Measurements from ENCODE around the gene CYP2E1.
"Not testable (repeated sequence)": the region's sequence is repeated elsewhere in the genome, so short reads cannot be mapped to it uniquely, and the experiment has no call there.

Gene CYP2E1

GRCh38 chr10:133526957-133527588 lies at the start of gene CYP2E1:
Gene CYP2E1 (plus strand): TSS chr10:133527363. CDS start chr10:133527396, 33 bp downstream.
- Mint-ChIP-seq H3K27me3 (peaks cover 67% of the 10 kb centered on the region), H3K9me3 (peaks cover 8% of the 10 kb centered on the region), H3K4me1 (peaks cover 21% of the 10 kb centered on the region), H3K27ac (ENCODE audit: low read depth) (no peak within 1 kb of the TSS), H3K4me3 (peak within 1 kb of the TSS; percentile 20), H3K36me3 (ENCODE audit: insufficient read depth) (peaks cover 3% of the 10 kb centered on the region)
- DNase-seq (ENCODE audit: low spot score in 2 of 2) (no peak), ATAC-seq (replicated peaks; ENCODE audit: extremely low read depth, poor library complexity, severe bottlenecking) (no peak)

- H3K4me1 Mint-ChIP-seq: peaks cover under 1% of the 10 kb centered on the region
- H3K4me3 Mint-ChIP-seq: no peak overlapping the region
- no peak for DNase-seq (ENCODE audit: low spot score in 2 of 2)
- H3K9me3 Mint-ChIP-seq: peaks cover 26% of the 10 kb centered on the region
- ATAC-seq (replicated peaks; ENCODE audit: extremely low read depth, poor library complexity, severe bottlenecking): no peak
- H3K27ac Mint-ChIP-seq (ENCODE audit: low read depth): no peak overlapping the region
- H3K27me3 Mint-ChIP-seq: peaks cover 4% of the 10 kb centered on the region
- peaks cover 2% of the 10 kb centered on the region for H3K36me3 Mint-ChIP-seq (ENCODE audit: insufficient read depth)
Measured at GRCh38 chr10:133481086-133481643, 46.0 kb upstream of the CYP2E1 start.

GRCh38 chr10:133481657-133482056 lies 45.5 kb upstream of the CYP2E1 start:
- H3K27ac Mint-ChIP-seq (ENCODE audit: low read depth): no peak overlapping the region
- H3K36me3 Mint-ChIP-seq (ENCODE audit: insufficient read depth): peaks cover 2% of the 10 kb centered on the region
- H3K9me3 Mint-ChIP-seq: peaks cover 31% of the 10 kb centered on the region
- H3K4me1 Mint-ChIP-seq: no peaks in the 10 kb centered on the region
- H3K4me3 Mint-ChIP-seq: no peak overlapping the region
- peaks cover 9% of the 10 kb centered on the region for H3K27me3 Mint-ChIP-seq
- DNase-seq (ENCODE audit: low spot score in 2 of 2) (no peak), ATAC-seq (replicated peaks; ENCODE audit: extremely low read depth, poor library complexity, severe bottlenecking) (no peak)

- Mint-ChIP-seq H3K9me3 (peaks cover 36% of the 10 kb centered on the region), H3K27ac (ENCODE audit: low read depth) (no peak overlapping the region), H3K4me3 (no peak overlapping the region), H3K4me1 (no peaks in the 10 kb centered on the region), H3K27me3 (peaks cover 14% of the 10 kb centered on the region), H3K36me3 (ENCODE audit: insufficient read depth) (peaks cover 2% of the 10 kb centered on the region)
- DNase-seq (ENCODE audit: low spot score in 2 of 2): no peak
- no peak for ATAC-seq (replicated peaks; ENCODE audit: extremely low read depth, poor library complexity, severe bottlenecking)
Measured at GRCh38 chr10:133484818-133485217, 42.3 kb upstream of the CYP2E1 start.

- H3K4me1 Mint-ChIP-seq: no peaks in the 10 kb centered on the region
- H3K9me3 Mint-ChIP-seq: peaks cover 36% of the 10 kb centered on the region
- DNase-seq (ENCODE audit: low spot score in 2 of 2) (no peak), ATAC-seq (replicated peaks; ENCODE audit: extremely low read depth, poor library complexity, severe bottlenecking) (no peak)
- H3K36me3 Mint-ChIP-seq (ENCODE audit: insufficient read depth): peaks cover 2% of the 10 kb centered on the region
- no peak overlapping the region for H3K27ac Mint-ChIP-seq (ENCODE audit: low read depth)
- peaks cover 14% of the 10 kb centered on the region for H3K27me3 Mint-ChIP-seq
- H3K4me3 Mint-ChIP-seq: no peak overlapping the region
Measured at GRCh38 chr10:133487085-133487484, 40.1 kb upstream of the CYP2E1 start.

GRCh38 chr10:133488354-133488753 lies 38.8 kb upstream of the CYP2E1 start:
- Mint-ChIP-seq H3K4me3 (no peak overlapping the region), H3K4me1 (no peaks in the 10 kb centered on the region), H3K27me3 (peaks cover 14% of the 10 kb centered on the region), H3K36me3 (ENCODE audit: insufficient read depth) (peaks cover 2% of the 10 kb centered on the region), H3K9me3 (peaks cover 25% of the 10 kb centered on the region), H3K27ac (ENCODE audit: low read depth) (no peak overlapping the region)
- DNase-seq (ENCODE audit: low spot score in 2 of 2) (no peak), ATAC-seq (replicated peaks; ENCODE audit: extremely low read depth, poor library complexity, severe bottlenecking) (no peak)

- Mint-ChIP-seq H3K27me3 (peaks cover 14% of the 10 kb centered on the region), H3K27ac (ENCODE audit: low read depth) (no peak overlapping the region), H3K9me3 (peaks cover 19% of the 10 kb centered on the region), H3K36me3 (ENCODE audit: insufficient read depth) (peaks cover 2% of the 10 kb centered on the region), H3K4me1 (no peaks in the 10 kb centered on the region), H3K4me3 (no peak overlapping the region)
- DNase-seq (ENCODE audit: low spot score in 2 of 2): no peak
- no peak for ATAC-seq (replicated peaks; ENCODE audit: extremely low read depth, poor library complexity, severe bottlenecking)
Measured at GRCh38 chr10:133489816-133490588, 37.2 kb upstream of the CYP2E1 start.

GRCh38 chr10:133493562-133493961 lies 33.6 kb upstream of the CYP2E1 start:
- not testable (repeated sequence) for H3K27ac Mint-ChIP-seq (ENCODE audit: low read depth); H3K9me3 Mint-ChIP-seq; H3K36me3 Mint-ChIP-seq (ENCODE audit: insufficient read depth); H3K4me3 Mint-ChIP-seq; H3K4me1 Mint-ChIP-seq; DNase-seq (ENCODE audit: low spot score in 2 of 2); ATAC-seq (replicated peaks; ENCODE audit: extremely low read depth, poor library complexity, severe bottlenecking); H3K27me3 Mint-ChIP-seq

GRCh38 chr10:133497363-133497762 lies 29.8 kb upstream of the CYP2E1 start:
- H3K27me3 Mint-ChIP-seq; H3K27ac Mint-ChIP-seq (ENCODE audit: low read depth); H3K9me3 Mint-ChIP-seq; H3K36me3 Mint-ChIP-seq (ENCODE audit: insufficient read depth); DNase-seq (ENCODE audit: low spot score in 2 of 2); H3K4me1 Mint-ChIP-seq; ATAC-seq (replicated peaks; ENCODE audit: extremely low read depth, poor library complexity, severe bottlenecking); H3K4me3 Mint-ChIP-seq: not testable (repeated sequence)

GRCh38 chr10:133499176-133499575 lies 28.0 kb upstream of the CYP2E1 start:
- H3K36me3 Mint-ChIP-seq (ENCODE audit: insufficient read depth); H3K9me3 Mint-ChIP-seq; DNase-seq (ENCODE audit: low spot score in 2 of 2); H3K27me3 Mint-ChIP-seq; H3K27ac Mint-ChIP-seq (ENCODE audit: low read depth); H3K4me1 Mint-ChIP-seq; H3K4me3 Mint-ChIP-seq; ATAC-seq (replicated peaks; ENCODE audit: extremely low read depth, poor library complexity, severe bottlenecking): not testable (repeated sequence)

- not testable (repeated sequence) for H3K4me3 Mint-ChIP-seq; ATAC-seq (replicated peaks; ENCODE audit: extremely low read depth, poor library complexity, severe bottlenecking); H3K9me3 Mint-ChIP-seq; H3K27me3 Mint-ChIP-seq; H3K36me3 Mint-ChIP-seq (ENCODE audit: insufficient read depth); H3K27ac Mint-ChIP-seq (ENCODE audit: low read depth); DNase-seq (ENCODE audit: low spot score in 2 of 2); H3K4me1 Mint-ChIP-seq
Measured at GRCh38 chr10:133500897-133501296, 26.3 kb upstream of the CYP2E1 start.

GRCh38 chr10:133509700-133510099 lies 17.5 kb upstream of the CYP2E1 start:
- peaks cover 2% of the 10 kb centered on the region for H3K36me3 Mint-ChIP-seq (ENCODE audit: insufficient read depth)
- ATAC-seq (replicated peaks; ENCODE audit: extremely low read depth, poor library complexity, severe bottlenecking) (no peak), DNase-seq (ENCODE audit: low spot score in 2 of 2) (no peak)
- no peaks in the 10 kb centered on the region for H3K4me1 Mint-ChIP-seq
- no peak overlapping the region for H3K4me3 Mint-ChIP-seq
- peaks cover 10% of the 10 kb centered on the region for H3K9me3 Mint-ChIP-seq
- H3K27ac Mint-ChIP-seq (ENCODE audit: low read depth): no peak overlapping the region
- H3K27me3 Mint-ChIP-seq: peaks cover 50% of the 10 kb centered on the region

- no peaks in the 10 kb centered on the region for H3K4me1 Mint-ChIP-seq
- H3K27ac Mint-ChIP-seq (ENCODE audit: low read depth): no peak overlapping the region
- DNase-seq (ENCODE audit: low spot score in 2 of 2) (no peak), ATAC-seq (replicated peaks; ENCODE audit: extremely low read depth, poor library complexity, severe bottlenecking) (no peak)
- H3K9me3 Mint-ChIP-seq: peaks cover 10% of the 10 kb centered on the region
- H3K4me3 Mint-ChIP-seq: no peak overlapping the region
- H3K36me3 Mint-ChIP-seq (ENCODE audit: insufficient read depth): peaks cover 2% of the 10 kb centered on the region
- H3K27me3 Mint-ChIP-seq: peaks cover 52% of the 10 kb centered on the region
Measured at GRCh38 chr10:133511408-133511807, 15.8 kb upstream of the CYP2E1 start.
